Measurements from ENCODE around the gene DHDDS. TPM values are rescaled to one million over a fixed set of nuclear protein-coding genes. Genes with fewer than 3 reads are reported as not detected.
A peak's percentile ranks its signal among the peaks of the same experiment; 100 is the strongest.

The DHDDS gene
- total and polyA plus RNA-seq, 2 of the 13 experiments (the other 11 are each of a cell fraction or from before 2014, with no cell fraction given), result 18.9 to 28.3 TPM

DNA sequence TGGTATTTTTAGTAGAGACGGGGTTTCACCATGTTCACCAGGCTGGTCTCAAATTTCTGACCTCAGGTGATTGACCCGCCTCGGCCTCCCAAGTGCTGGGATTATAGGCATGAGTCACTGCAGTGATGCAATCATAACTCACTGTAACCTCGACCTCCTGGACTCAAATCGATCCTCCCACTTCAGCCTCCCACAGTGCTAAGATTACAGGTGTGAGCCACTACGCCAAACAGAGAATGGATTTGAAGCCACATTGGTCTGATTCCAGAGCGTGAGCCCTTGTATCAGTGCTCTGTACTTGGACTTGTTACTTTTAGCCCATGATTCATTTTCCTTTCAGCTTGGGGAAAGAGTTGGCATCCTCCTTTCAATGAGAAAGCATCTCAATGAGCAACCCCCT lies 44.7 kb upstream of the DHDDS start (continued):
- TF ChIP-seq, protein P1, sequence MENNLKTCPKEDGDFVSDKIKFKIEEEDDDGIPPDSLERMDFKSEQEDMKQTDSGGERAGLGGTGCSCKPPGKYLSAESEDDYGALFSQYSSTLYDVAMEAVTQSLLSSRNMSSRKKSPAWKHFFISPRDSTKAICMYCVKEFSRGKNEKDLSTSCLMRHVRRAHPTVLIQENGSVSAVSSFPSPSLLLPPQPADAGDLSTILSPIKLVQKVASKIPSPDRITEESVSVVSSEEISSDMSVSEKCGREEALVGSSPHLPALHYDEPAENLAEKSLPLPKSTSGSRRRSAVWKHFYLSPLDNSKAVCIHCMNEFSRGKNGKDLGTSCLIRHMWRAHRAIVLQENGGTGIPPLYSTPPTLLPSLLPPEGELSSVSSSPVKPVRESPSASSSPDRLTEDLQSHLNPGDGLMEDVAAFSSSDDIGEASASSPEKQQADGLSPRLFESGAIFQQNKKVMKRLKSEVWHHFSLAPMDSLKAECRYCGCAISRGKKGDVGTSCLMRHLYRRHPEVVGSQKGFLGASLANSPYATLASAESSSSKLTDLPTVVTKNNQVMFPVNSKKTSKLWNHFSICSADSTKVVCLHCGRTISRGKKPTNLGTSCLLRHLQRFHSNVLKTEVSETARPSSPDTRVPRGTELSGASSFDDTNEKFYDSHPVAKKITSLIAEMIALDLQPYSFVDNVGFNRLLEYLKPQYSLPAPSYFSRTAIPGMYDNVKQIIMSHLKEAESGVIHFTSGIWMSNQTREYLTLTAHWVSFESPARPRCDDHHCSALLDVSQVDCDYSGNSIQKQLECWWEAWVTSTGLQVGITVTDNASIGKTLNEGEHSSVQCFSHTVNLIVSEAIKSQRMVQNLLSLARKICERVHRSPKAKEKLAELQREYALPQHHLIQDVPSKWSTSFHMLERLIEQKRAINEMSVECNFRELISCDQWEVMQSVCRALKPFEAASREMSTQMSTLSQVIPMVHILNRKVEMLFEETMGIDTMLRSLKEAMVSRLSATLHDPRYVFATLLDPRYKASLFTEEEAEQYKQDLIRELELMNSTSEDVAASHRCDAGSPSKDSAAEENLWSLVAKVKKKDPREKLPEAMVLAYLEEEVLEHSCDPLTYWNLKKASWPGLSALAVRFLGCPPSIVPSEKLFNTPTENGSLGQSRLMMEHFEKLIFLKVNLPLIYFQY (CRISPR knock-in tag; IDR thresholded peaks at IDR 0.05; ENCODE audit: borderline replicate concordance), result no peak; the same call in 1 of the 2 replicates
- TF ChIP-seq ATRX (CRISPR knock-in tag; IDR thresholded peaks at IDR 0.05; ENCODE audit: borderline replicate concordance), result no peak
- TF ChIP-seq ZNF446 (CRISPR knock-in tag; IDR thresholded peaks at IDR 0.05), result no peak
- TF ChIP-seq GATAD2A (CRISPR knock-in tag; IDR thresholded peaks at IDR 0.05), result peak; percentile 96
- TF ChIP-seq ZNF24 (IDR thresholded peaks at IDR 0.05), result peak; percentile 61; the same call in 1 of the 2 replicates
- TF ChIP-seq ZNF670 (CRISPR knock-in tag; IDR thresholded peaks at IDR 0.05; ENCODE audit: borderline replicate concordance), result peak; percentile 99
- no peak for TF ChIP-seq HOXA7 (CRISPR knock-in tag; IDR thresholded peaks at IDR 0.05)
- peak; percentile 85 for TF ChIP-seq TEAD3 (CRISPR knock-in tag; optimal IDR thresholded peaks at IDR 0.05; ENCODE audit: borderline replicate concordance)
- no peak for TF ChIP-seq PLRG1 (conservative IDR thresholded peaks at IDR 0.05)
- TF ChIP-seq ZBTB14 (CRISPR knock-in tag; IDR thresholded peaks at IDR 0.05), result no peak
- no peak for TF ChIP-seq ZSCAN22 (CRISPR knock-in tag; IDR thresholded peaks at IDR 0.05)
- no peak for TF ChIP-seq TAF15 (IDR thresholded peaks at IDR 0.05; ENCODE audit: low read depth, low read length, poor library complexity, severe bottlenecking)
- TF ChIP-seq SKI (IDR thresholded peaks at IDR 0.05; ENCODE audit: partially characterized antibody), result peak; percentile 78
- TF ChIP-seq ZNF619 (CRISPR knock-in tag; IDR thresholded peaks at IDR 0.05), result no peak
- TF ChIP-seq PTBP1 (IDR thresholded peaks at IDR 0.05; ENCODE audit: low read depth, low read length, poor library complexity, severe bottlenecking), result no peak
- TF ChIP-seq SYNCRIP (IDR thresholded peaks at IDR 0.05; ENCODE audit: insufficient read depth, low read depth, low read length), result no peak
- TF ChIP-seq ELF1 (CRISPR knock-in tag; IDR thresholded peaks at IDR 0.05), result 0 out of 2 replicates have a peak, but pooled peaks have one; percentile 33
- TF ChIP-seq KIAA2018 (CRISPR knock-in tag; IDR thresholded peaks at IDR 0.05; ENCODE audit: borderline replicate concordance), result no peak
- TF ChIP-seq ZFP41 (CRISPR knock-in tag; IDR thresholded peaks at IDR 0.05; ENCODE audit: borderline replicate concordance), result no peak
